Caco-2 (cell line): ENCODE data around the gene ROBO1. TPM values are rescaled to one million over a fixed set of nuclear protein-coding genes. Genes with fewer than 3 reads are reported as not detected.

Experiments used
- BruUV-seq: library from RNA; stranded (reverse); fragments of 400-500 nt; replicated peaks from 2 replicates; lab custom pipeline; 2021; lab: Mats Ljungman, UMichigan
- CTCF ChIA-PET: fragments of 300-600 bp; sonication (Branson Sonifier 250); formaldehyde crosslinking; loops from one replicate; lab custom pipeline; 2022; ENCODE audit warnings: antibody characterized with exemption; lab: Charles Lee
- POLR2A ChIA-PET: fragments of 300-600 bp; sonication (Branson Sonifier 250); formaldehyde crosslinking; loops from one replicate; lab custom pipeline; 2022; ENCODE audit warnings: antibody characterized with exemption; lab: Charles Lee
- DNase-seq, 2 experiments: peaks; one replicate each; pipeline versions ENCODE4 v3.0.0 to v3.0.0-alpha.2; 2020 to 2022
- H3K27me3 ChIP-seq: replicated peaks from 2 replicates; pipeline ENCODE4 v1.6.0; 2011; ENCODE audit warnings: low read length; ENCODE audit not compliant: control insufficient read depth, insufficient read depth
- H3K36me3 ChIP-seq: 2 replicates; pipeline ENCODE4 v1.5.1; 2011; ENCODE audit warnings: low read length; ENCODE audit not compliant: control insufficient read depth, insufficient read depth
- H3K4me1 ChIP-seq: fragments of 250-450 bp; sonication (Bioruptor Pico); 2 replicates; pipeline ENCODE4 v1.5.1; 2020; ENCODE audit warnings: mild to moderate bottlenecking
- H3K4me3 ChIP-seq: 2 replicates; pipeline ENCODE4 v1.5.1; 2011; ENCODE audit warnings: low read depth, mild to moderate bottlenecking, control low read depth, low read length
- H3K9me3 ChIP-seq: fragments of 250-450 bp; sonication (Bioruptor Pico); 2 replicates; pipeline ENCODE4 v1.5.1; 2020; ENCODE audit warnings: mild to moderate bottlenecking, moderate library complexity
- H3K27ac Mint-ChIP-seq: one replicate; pipeline ENCODE4 v1.8.0; 2022; ENCODE audit warnings: mixed read lengths; ENCODE audit not compliant: unreplicated experiment
- H3K27me3 Mint-ChIP-seq: one replicate; pipeline ENCODE4 v1.8.0; 2022; ENCODE audit warnings: mixed read lengths; ENCODE audit not compliant: insufficient read depth, unreplicated experiment
- H3K36me3 Mint-ChIP-seq: one replicate; pipeline ENCODE4 v1.8.0; 2022; ENCODE audit warnings: mild to moderate bottlenecking, mixed read lengths; ENCODE audit not compliant: insufficient read depth, unreplicated experiment
- H3K4me1 Mint-ChIP-seq: one replicate; pipeline ENCODE4 v1.8.0; 2022; ENCODE audit warnings: low read depth, mixed read lengths; ENCODE audit not compliant: unreplicated experiment
- H3K4me3 Mint-ChIP-seq: one replicate; pipeline ENCODE4 v1.8.0; 2022; ENCODE audit warnings: mild to moderate bottlenecking, moderate library complexity, mixed read lengths; ENCODE audit not compliant: unreplicated experiment
- H3K9me3 Mint-ChIP-seq: one replicate; pipeline ENCODE4 v1.8.0; 2022; ENCODE audit warnings: mixed read lengths; ENCODE audit not compliant: unreplicated experiment
- intact Hi-C: fragments of 100-400 bp; cut with micrococcal nuclease; formaldehyde crosslinking; loops from one replicate; pipeline ENCODE4 v1.10.0; 2022; ENCODE audit not compliant: unreplicated experiment
- total RNA-seq: library from RNA; stranded (reverse); gene quantifications from 2 replicates; pipeline ENCODE4 v1.2.3, GENCODE V29; 2022
- TF ChIP-seq, protein P1 (sequence below), 2 experiments: fragments of 200-600 bp in 1 of 2; IDR thresholded peaks; 1 replicate in 1 of 2; 2 replicates in 1 of 2; pipeline versions ENCODE4 v1.5.1 to v1.8.0; 2011 to 2022; ENCODE audit warnings: antibody characterized with exemption in 1 of 2, control low read depth in 1 of 2, inconsistent platforms in 1 of 2, low read depth in 1 of 2, low read length in 1 of 2, mild to moderate bottlenecking in 1 of 2, moderate library complexity in 1 of 2; ENCODE audit not compliant: insufficient read depth in 1 of 2, severe bottlenecking in 1 of 2, unreplicated experiment in 1 of 2

Gene ROBO1
- total RNA-seq, 1 experiment from 2014 or later = 1.8 TPM

GRCh38 chr3:78999139-78999538, 768.7 kb downstream of the ROBO1 start:
- Histone ChIP-seq H3K9me3 (no peaks in the 10 kb centered on the region), H3K27me3 (no peaks in the 10 kb centered on the region), H3K36me3 (no peaks in the 10 kb centered on the region), H3K4me1 (no peaks in the 10 kb centered on the region), H3K4me3 (no peak overlapping the region)
- POLR2A ChIA-PET = no interaction called here
- TF ChIP-seq, protein P1, sequence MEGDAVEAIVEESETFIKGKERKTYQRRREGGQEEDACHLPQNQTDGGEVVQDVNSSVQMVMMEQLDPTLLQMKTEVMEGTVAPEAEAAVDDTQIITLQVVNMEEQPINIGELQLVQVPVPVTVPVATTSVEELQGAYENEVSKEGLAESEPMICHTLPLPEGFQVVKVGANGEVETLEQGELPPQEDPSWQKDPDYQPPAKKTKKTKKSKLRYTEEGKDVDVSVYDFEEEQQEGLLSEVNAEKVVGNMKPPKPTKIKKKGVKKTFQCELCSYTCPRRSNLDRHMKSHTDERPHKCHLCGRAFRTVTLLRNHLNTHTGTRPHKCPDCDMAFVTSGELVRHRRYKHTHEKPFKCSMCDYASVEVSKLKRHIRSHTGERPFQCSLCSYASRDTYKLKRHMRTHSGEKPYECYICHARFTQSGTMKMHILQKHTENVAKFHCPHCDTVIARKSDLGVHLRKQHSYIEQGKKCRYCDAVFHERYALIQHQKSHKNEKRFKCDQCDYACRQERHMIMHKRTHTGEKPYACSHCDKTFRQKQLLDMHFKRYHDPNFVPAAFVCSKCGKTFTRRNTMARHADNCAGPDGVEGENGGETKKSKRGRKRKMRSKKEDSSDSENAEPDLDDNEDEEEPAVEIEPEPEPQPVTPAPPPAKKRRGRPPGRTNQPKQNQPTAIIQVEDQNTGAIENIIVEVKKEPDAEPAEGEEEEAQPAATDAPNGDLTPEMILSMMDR (IDR thresholded peaks at IDR 0.05; ENCODE audit: insufficient read depth in 1 of 2, low read depth in 1 of 2, low read length in 1 of 2, severe bottlenecking in 1 of 2, unreplicated experiment in 1 of 2) = no peak
- no peak overlapping the region for H3K4me3 Mint-ChIP-seq
- no TSS peak for BruUV-seq
- no peak overlapping the region for H3K27ac Mint-ChIP-seq
- CTCF ChIA-PET = no interaction called here
- H3K27me3 Mint-ChIP-seq = no peaks in the 10 kb centered on the region
- DNase-seq = no peak
- intact Hi-C loops = no loop called here
- no peaks in the 10 kb centered on the region for H3K9me3 Mint-ChIP-seq
- H3K4me1 Mint-ChIP-seq = no peaks in the 10 kb centered on the region
- no peaks in the 10 kb centered on the region for H3K36me3 Mint-ChIP-seq

DNA sequence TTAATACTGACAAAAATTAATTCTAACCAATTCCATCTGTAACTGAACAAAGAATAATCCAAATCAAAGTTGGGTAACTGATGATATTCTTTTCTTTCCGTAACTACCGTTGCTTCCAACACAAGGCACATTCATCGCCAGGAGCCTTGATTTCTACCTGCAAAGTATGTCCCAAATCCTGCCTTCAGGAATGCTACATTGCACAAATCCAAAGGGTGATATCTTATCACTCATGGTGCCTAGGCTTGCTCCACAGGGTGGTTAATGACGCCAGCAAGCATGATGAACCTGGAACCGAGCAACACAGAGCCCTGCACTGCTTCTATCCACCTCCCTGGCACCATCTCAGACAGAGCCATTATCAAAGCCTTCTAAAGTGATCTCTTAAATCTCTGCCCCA, 772.7 kb downstream of the ROBO1 start:
- Histone ChIP-seq H3K4me3 (no peak overlapping the region), H3K27me3 (no peaks in the 10 kb centered on the region), H3K9me3 (no peaks in the 10 kb centered on the region), H3K36me3 (no peaks in the 10 kb centered on the region), H3K4me1 (no peaks in the 10 kb centered on the region)
- BruUV-seq = no TSS peak
- TF ChIP-seq, protein P1 (IDR thresholded peaks at IDR 0.05; ENCODE audit: insufficient read depth in 1 of 2, low read depth in 1 of 2, low read length in 1 of 2, severe bottlenecking in 1 of 2, unreplicated experiment in 1 of 2) = no peak
- H3K27ac Mint-ChIP-seq = no peak overlapping the region
- H3K4me3 Mint-ChIP-seq = no peak overlapping the region
- no peak for DNase-seq
- no peaks in the 10 kb centered on the region for H3K27me3 Mint-ChIP-seq
- H3K9me3 Mint-ChIP-seq = no peaks in the 10 kb centered on the region
- no peaks in the 10 kb centered on the region for H3K4me1 Mint-ChIP-seq
- POLR2A ChIA-PET = no interaction called here
- intact Hi-C loops = no loop called here
- H3K36me3 Mint-ChIP-seq = no peaks in the 10 kb centered on the region
- CTCF ChIA-PET = no interaction called here

DNA sequence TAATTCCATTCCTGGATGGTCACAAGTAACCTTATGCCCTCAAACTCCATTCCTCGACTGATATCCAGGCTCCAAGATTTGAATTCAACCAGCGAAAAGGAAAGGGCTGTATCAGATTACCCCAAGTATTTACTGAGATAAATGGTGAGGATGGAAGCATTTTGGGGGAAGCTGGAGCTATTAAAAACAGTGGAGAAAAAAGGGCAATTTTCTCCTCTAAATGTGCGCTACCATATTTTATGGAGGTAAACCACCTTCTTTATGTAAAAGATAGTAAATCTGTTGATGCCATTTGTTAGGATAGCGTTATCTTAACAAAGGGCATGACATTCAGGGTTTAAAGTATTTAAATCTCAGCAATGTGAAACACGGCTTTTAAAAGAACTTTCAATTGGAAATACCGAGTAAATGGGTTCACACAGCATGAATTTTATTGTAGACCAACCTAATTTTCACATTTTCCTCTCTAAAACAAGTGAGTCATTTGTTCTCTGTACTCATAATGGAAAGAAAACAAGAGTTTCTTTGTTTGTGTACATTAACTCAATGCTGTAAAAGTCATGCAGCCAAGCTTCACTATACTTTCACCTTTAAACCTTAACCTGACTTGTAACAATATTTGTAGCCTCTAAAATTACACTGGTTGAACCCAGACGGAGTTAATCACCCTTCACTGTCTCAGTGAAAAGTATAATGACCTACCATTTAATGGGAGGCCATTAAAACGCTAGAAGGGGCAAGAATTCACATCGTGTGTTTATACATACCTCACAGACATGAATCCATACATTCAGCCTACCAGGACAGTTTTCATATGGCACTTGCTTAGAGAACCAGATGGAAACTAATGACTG, 773.4 kb downstream of the ROBO1 start:
- H3K4me3 Mint-ChIP-seq = no peak overlapping the region
- Histone ChIP-seq H3K9me3 (no peaks in the 10 kb centered on the region), H3K4me3 (no peak overlapping the region), H3K36me3 (no peaks in the 10 kb centered on the region), H3K27me3 (no peaks in the 10 kb centered on the region), H3K4me1 (no peaks in the 10 kb centered on the region)
- intact Hi-C loops = no loop called here
- no peaks in the 10 kb centered on the region for H3K36me3 Mint-ChIP-seq
- TF ChIP-seq, protein P1 (IDR thresholded peaks at IDR 0.05; ENCODE audit: insufficient read depth in 1 of 2, low read depth in 1 of 2, low read length in 1 of 2, severe bottlenecking in 1 of 2, unreplicated experiment in 1 of 2) = no peak
- DNase-seq = no peak
- H3K27ac Mint-ChIP-seq = no peak overlapping the region
- H3K9me3 Mint-ChIP-seq = no peaks in the 10 kb centered on the region
- H3K27me3 Mint-ChIP-seq = no peaks in the 10 kb centered on the region
- H3K4me1 Mint-ChIP-seq = no peaks in the 10 kb centered on the region
- ChIA-PET POLR2A (no interaction called here), CTCF (no interaction called here)
- BruUV-seq = no TSS peak
